HG03025 (cell line): ENCODE measurements around the gene ZNF212.
"Not testable (repeated sequence)": the region's sequence is repeated elsewhere in the genome, so short reads cannot be mapped to it uniquely, and the experiment has no call there.

Experiments
- ATAC-seq: cut with Tn5 transposase; IDR thresholded peaks from one replicate; pipeline ENCODE4 v1.9.1; 2021; ENCODE audit warnings: mild to moderate bottlenecking, moderate library complexity; ENCODE audit not compliant: unreplicated experiment, low FRiP score

ZNF212 gene

GRCh38 chr7:149251518-149251917, 12.1 kb downstream of the ZNF212 start:
- not testable (repeated sequence) for ATAC-seq

GRCh38 chr7:149252378-149252777, 12.9 kb downstream of the ZNF212 start:
- no peak for ATAC-seq

GRCh38 chr7:149253665-149254064, 14.2 kb downstream of the ZNF212 start:
- no peak for ATAC-seq

DNA sequence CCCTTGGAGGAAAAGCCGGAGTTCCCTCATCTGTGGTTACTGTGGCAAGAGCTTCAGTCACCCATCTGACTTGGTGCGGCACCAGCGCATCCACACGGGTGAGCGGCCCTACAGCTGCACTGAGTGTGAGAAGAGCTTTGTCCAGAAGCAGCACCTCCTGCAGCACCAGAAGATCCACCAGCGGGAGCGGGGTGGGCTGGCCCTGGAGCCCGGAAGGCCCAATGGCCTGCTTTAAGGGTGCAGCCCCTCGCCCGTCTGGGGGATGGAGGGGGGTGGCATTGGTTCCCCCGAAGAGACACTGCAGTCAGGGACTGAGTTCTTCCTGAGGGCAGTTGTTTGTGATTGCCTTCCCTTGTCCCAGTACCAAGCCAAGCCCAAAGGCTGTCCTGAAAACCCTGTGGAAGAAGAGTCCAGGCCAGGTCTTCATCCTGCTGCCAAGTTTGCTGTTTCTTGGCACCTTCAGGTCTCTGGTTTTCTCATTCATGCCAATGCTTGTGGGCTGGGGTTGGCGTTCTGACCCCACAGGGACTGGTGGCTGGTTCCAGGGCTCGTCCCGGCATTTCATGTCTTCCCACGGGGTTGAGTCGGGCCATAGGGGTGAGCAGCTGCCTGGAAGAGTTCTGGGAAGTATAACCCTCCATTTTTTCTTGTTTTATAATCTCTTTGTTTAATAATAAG, 14.9 kb downstream of the ZNF212 start:
- ATAC-seq: no peak

DNA sequence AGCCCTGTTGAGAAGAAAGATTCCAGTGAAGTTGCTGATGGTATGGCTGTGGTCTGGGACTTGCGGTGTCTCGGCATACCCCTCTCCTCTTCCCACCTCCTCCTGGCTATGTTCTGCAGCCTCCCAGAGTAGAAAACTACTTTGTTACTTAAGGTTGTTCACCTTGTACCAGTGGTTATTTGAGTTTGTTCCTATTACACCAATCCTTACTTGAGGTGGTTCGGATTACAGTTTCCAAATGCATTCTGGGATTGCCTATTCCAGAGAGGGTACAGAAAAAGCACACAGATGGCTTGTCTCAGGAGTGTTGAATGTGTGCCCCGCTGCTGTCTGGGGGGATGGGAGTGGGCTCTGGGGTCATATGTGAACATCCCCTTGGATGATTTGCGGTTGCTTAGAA, 15.7 kb downstream of the ZNF212 start:
- ATAC-seq: no peak

- ATAC-seq: no peak
Observed at GRCh38 chr7:149256568-149256967, 17.1 kb downstream of the ZNF212 start.

- ATAC-seq: no peak
Observed at GRCh38 chr7:149257146-149257545, 17.7 kb downstream of the ZNF212 start.

DNA sequence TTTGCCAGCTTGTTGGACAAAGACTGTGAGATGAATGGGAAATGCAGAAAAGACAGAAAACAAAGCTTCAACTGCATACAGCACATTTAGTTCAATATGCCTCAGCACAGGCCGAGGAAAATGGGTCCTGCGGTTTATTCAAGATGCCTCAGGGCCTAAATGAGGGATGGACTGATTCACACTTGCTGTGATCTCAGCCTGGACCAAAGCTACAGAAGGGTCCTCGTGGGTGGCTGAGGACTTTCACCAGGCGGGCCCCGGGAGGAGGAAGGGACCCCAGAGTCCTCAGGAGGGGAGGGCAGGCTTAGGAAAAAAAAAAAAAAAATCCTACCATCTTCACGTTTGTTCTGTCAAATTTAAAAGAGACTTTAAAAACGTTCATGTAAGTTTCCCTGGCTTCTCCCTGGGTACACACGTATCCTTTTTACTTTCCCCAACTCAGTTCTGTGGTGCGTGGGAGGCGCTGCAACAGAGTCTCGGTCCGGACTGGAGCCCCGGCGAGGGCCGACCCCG, 21.9 kb downstream of the ZNF212 start:
- ATAC-seq: no peak

DNA sequence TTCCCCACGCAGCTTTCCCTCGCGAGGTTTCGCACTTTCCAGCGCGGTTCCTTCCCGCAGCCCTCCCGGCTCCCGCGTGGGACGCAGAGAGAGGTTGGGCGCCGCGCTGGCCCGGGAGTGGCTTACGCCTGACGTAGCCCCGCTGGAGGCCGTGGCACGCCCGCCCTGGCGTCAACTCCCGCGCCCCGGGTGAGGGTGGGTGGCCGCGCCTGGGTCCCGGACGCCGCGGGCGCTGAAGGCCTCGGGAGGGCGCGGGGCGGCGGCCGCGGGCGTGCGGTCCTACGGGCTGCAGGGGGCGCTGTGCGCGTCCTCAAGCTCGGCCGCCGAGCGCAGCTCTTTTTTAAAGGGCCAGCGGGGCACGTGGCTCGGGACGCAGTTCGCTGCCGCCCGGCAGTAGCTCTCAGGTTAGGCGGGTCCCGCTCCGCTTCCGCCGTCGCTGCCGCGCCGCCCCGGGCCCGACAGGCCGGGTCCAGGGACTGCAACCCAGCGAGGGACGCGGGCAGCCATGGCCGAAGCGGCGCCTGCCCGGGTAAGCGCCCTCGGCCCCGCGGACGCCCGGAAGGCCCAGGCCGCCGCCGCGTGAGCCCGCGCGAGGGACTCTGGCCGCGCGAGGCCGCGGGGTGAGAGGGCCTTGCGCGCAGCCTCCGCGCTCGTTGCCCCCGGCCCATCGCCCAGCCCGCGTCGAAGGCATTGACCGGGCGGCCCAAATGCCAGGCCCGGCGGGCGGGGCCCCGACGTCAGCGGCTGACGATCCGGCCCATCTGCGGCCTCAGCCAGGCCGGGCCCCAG, 22.6 kb downstream of the ZNF212 start, which contains the start of gene ZNF783:
Gene ZNF783, plus strand, starts transcription at position 368 of the 789 bp plus-strand sequence. Its CDS starts 138 bp downstream, at position 506.
- peak; percentile 85 for ATAC-seq

GRCh38 chr7:149266451-149266850, 27.0 kb downstream of the ZNF212 start:
- no peak for ATAC-seq

- no peak for ATAC-seq
Observed at GRCh38 chr7:149267733-149268132, 28.3 kb downstream of the ZNF212 start.

DNA sequence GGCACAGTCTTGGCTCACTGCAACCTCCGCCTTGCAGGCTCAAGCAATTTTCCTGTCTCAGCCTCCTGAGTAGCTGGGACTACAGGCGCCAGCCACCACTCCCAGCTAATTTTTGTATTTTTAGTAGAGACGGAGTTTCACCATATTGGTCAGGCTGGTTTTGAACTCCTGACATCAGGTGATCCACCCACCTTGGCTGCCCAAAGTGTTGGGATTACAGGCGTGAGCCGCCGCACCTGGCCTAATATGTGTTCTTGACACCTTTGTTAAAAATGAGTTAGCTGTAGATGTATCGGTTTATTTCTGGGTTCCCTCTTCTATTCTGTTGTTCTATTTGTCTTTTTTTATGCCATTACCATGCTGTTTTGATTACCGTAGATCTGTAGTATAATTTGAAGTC, 35.0 kb downstream of the ZNF212 start:
- not testable (repeated sequence) for ATAC-seq

- no peak for ATAC-seq
Observed at GRCh38 chr7:149277871-149278270, 38.4 kb downstream of the ZNF212 start.

DNA sequence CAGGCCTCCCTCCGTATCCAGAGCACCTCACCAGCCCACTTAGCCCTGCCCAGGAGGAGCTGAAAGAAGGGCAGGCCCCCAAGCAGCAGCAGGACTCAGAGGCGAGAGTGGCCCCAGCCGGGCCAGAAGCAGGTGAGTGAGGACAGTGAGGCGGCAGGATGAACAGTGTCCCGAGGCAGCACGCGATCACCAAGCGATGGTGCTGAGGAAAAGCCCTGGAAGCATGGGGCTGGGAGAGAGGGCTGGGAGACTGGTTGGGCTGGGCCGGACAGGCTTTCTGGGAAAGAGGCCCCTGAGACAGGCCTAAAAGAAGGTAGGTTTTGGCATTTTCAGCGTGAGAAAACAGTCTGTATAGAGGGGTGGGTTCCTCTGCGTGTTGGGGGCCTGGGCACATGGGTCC, 38.9 kb downstream of the ZNF212 start:
- ATAC-seq: no peak

- ATAC-seq: no peak
Observed at GRCh38 chr7:149279111-149279743, 39.8 kb downstream of the ZNF212 start.

- ATAC-seq: no peak
Observed at GRCh38 chr7:149280151-149280550, 40.7 kb downstream of the ZNF212 start.

DNA sequence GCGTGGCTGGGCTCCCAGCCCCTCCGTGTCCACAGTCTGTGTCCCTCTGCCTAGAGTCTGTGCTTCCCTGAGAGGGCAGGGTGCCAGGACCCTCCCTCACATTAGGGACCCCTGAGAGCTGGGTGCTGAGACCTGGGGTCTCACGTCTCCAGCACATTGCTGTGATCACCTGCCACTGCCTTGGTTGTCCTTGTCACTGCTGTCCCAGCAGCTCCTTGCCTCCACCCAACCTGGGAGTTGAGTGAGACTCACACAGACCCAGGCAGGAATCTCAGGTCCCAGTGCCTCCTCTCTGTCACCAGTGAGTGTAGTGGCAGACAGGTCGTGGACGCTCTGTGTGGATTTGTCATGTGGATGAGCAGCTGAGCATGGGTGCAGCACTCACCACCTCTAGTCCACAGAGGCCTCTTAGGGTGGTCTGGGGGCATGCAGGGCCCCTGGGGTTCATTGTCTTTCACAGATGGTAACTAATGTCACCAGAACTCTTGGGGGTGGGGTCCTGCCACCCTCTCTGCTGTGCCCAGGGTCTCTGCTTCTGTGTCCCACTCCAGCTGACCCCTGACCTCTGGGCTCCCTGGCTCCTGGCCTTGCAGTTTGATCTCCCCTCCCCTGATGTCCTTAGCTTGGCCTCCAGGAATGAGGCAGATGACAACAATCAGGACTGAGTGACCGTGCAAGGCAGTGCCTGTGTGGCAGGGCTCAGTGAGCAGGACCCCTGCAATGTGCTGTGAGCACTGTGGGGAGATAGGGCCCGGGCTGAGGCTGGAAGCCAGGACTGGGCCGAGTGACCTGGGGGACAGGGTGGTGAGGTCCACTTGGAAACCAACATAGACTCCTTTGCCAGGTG, 41.4 kb downstream of the ZNF212 start:
- no peak for ATAC-seq

DNA sequence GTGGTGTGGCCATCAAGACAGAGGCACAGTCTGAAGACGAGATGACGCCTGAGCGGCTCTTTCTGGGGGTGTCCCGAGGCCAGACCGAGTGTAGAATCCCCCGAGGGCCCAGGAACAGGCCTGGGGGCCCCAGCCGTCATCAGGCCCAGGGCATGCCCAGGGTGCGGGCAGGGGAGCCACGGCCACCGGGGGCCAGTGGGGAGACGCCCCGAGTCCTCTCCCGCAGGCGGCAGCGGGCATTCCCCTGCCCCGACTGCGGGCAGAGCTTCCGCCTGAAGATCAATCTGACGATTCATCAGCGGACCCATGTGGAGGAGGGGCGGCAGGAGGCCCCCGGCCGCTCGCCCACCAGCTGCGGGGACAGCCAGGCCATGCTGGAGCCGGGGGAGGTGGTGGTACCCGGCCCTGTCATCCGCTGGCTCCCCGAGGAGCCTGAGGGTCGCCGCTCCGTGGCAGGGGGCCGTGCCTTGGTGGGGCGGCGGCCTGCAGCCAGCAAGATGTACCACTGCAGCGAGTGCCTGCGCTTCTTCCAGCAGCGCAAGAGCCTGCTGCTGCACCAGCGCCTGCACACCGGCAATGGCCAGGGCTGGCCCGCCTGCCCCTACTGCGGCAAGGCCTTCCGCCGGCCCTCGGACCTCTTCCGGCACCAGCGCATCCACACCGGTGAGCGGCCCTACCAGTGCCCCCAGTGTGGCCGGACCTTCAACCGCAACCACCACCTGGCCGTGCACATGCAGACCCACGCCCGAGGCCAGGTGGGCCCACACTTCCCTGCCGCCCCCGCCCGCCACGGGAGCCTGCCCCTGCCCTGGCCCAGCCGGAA, 42.3 kb downstream of the ZNF212 start:
- ATAC-seq: no peak

- no peak for ATAC-seq
Observed at GRCh38 chr7:149282331-149282655, 42.8 kb downstream of the ZNF212 start.

DNA sequence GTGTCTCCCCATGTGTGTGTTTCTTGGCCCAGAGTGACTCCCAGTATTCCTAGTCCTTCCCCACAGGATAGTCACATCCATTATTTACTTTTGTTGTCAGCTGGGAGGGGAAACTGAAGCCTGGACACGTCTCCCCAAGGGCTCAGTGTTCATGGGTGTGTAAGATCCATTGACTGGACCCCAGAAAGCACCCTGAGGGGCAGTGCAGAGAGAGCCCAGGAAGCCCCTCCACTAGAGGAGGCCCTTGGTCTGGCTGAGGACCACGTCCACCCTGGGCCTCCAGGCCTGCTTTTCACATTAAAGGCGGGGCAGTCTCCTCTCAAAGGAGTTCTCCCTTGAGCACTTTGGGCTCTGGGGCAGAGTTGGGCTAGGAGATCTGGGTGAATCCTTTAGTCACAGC, 43.9 kb downstream of the ZNF212 start:
- no peak for ATAC-seq
